HG03045 (cell line): ENCODE data around the gene RPS6KA2.
"Not testable (repeated sequence)": the region's sequence is repeated elsewhere in the genome, so short reads cannot be mapped to it uniquely, and the experiment has no call there.

Source experiments
- ATAC-seq: cut with Tn5 transposase; IDR thresholded peaks from one replicate; pipeline ENCODE4 v1.9.1; 2021; ENCODE audit warnings: mild to moderate bottlenecking, moderate library complexity; ENCODE audit not compliant: unreplicated experiment

Gene RPS6KA2

DNA sequence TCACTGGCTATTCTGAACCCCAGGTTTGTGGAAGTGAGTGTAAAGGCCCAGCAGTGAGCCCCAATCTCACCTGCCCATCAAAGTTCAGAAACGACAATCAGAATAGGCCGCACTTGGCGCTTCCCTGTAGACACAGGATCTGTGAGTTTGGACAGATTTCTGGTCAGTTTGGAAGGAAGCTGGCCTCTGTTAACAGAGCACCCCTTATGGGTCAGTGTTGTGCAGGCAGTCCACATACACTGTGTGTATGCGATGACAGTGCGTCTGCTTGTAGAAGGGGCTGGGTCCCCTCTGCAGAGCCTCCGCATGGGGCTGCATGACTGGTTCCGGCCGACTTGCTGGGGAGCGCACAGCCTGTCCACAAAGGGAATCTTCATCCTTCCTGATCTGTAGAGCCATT is 240.9 kb downstream of the RPS6KA2 start:
- no peak for ATAC-seq

DNA sequence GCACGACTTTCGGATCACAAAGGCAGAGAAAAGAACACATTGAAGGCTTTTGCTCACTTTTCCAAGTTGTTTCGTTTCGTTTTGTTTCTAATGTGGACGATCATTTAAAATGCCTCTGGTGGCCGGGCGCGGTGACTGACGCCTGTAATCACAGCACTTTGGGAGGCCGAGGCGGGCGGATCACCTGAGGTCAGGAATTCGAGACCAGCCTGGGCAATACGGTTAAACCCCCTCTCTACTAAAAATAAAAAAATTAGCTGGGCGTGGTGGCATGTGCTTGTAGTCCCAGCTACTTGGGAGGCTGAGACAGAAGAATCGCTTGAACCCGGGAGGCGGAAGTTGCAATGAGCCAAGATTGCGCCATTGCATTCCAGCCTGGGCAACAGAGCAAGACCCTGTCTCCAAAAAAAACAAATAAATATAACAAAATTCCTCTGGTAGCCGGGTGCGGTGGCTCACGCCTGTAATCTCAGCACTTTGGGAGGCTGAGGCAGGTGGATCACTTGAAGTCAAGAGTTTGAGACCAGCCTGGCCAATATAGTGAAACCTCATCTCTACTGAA is 243.2 kb downstream of the RPS6KA2 start:
- ATAC-seq, result not testable (repeated sequence)

DNA sequence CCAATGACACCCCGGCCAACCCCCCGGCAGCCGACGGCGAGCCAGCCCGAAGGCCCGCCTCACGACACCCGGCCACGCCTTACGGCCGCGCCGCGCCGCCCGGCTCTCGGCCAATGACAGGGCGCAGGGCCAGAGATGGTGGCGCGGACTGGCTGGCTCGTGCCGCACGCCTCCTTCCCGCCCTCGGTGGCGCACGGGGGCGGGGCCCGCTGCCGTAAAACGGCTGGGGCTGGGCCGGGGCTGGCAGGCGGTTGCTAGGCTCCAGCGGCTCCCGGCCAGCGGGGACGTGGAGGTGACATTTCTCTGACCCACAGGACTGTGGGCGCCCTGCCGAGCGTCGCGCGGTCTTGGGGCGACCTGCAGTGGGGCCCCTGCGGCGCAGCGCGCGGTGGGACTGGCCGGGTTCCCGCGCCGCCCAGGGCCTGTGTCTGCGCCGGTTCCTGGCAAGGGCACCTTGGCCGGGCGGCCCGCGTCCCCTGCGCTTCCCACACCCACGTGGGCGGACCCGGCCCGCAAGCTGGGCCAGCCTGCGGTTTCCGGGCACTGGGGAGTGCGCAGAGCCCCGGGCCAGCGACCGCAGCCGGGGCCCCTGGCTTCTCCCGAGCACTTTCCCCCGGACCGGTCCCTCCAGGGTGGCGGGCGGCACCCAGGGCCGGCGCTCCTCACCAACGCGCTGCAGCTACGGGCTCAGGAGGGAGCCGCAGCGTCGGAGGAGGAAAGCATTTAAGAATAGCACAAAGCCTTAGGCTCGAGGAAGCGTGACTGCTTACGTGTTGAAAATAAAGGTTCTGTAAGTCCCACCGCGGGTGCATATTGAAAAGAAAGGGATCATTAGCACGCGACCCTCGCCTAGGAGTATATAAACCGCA is 243.9 kb downstream of the RPS6KA2 start, which contains the start of gene MPC1:
Gene MPC1 (minus strand): TSS at position 8 of the 869 bp plus-strand sequence. CDS start 64 bp downstream, outside the sequence.
- ATAC-seq, result peak; percentile 90

DNA sequence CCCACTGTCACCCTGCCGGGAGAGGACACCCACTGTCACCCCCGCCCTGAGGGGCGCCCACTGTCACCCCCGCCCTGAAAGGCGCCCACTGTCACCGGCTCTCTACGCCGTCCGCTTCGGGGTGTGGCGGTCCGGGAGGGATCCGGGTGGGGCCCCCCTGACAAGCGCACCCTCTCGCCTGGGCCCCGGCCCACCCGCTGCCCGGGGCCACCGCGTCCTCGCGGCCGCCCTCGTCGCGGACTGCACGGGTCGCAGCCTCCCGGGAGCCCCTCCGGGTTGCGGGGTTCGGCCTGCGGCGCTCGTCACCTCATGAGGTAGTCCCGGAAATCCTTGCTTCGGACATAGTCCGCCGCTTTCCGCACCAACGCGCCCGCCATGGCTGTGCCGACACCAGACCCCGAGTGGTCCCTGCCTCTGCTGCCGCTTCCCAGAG is 244.5 kb downstream of the RPS6KA2 start:
- ATAC-seq, result no peak

DNA sequence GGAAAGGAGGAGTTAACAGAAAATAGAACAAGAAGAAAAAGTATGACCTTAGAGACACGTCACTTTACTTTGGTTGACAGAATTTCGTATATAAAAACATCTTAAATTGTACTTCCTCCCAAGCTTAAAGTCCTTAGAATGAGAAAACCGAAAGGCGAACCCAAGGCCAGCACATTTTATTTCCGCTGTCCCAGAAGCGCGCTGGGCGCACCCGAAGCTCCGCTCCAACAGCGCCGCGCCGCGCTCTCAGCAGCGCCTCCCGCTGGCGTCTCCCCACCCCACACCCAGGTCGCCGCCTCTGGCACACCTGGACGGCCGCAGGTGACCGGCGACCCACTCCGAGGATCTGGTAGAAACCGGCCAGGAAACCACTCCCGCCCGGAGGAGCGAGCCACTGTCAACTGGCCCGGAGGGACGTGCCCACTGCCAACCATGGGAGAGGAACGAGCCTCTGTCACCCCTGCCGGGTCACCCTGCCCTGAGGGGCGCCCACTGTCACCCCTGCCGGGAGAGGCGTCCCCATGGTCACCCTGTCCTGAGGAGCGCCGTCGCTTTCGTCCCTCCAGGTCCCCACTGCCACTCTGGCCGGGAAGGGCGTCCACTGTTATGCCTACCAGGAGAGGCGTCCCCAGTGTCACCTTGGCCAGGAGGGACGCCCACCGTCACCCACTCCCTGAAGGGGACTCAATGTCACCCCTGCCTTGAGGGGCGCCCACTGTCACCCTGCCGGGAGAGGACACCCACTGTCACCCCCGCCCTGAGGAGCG is 245.1 kb downstream of the RPS6KA2 start:
- ATAC-seq, result peak; percentile 53

DNA sequence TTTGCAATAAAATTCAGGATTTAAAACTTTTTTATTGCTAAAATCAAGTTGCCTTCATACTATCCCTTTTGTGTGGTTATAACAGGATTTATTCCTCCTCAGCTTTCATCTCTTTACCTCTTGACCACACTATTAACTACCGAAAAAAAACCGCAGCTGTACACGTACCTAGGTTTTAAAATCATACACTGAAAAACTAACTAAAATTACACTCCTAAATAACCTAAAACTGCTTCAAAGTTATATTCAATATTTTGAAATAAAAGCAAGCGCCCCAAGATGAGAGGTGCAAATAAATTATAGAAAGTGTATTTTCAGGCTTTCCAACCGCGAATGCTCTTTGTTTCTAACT is 245.7 kb downstream of the RPS6KA2 start:
- no peak for ATAC-seq

DNA sequence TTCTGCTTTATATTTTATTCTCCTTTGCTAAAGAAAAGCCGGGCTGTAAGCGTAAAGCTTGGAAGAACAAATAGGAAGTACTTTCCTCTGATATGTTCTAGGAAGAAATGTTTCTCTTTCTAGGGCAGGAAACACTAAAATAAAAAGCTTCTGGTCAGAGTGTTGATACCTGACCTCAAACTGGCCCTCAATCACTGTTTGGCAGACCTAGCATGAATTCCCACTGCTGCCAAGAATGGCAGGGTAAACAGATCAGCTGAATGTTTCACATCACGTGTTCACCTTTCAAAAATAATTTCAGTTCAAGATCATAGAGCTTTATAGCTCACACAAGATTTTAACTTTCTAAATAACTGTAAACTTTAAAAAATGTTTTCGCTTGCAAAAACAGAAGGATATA is 247.3 kb downstream of the RPS6KA2 start:
- no peak for ATAC-seq

DNA sequence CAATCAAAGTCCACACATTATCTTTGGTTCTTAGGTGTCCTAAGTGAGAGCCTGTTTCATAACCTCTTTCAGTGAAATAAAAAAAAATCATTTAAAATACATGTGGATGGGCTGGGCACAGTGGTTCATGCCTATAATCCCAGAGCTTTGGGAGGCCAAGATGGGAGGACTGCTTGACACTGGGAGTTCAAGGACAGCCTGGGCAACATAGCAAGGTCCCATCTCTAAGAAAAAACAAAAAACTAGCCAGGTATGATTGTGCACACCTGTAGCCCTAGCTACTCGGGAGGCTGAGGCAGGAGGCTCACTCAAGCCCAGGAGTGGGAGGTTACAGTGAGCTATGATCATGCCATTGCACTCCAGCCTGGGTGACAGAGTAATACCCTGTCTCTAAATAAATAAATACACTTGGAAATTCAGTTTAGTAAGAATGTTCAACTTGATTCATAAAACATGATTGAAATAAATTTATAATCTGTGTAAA is 247.9 kb downstream of the RPS6KA2 start:
- no peak for ATAC-seq

DNA sequence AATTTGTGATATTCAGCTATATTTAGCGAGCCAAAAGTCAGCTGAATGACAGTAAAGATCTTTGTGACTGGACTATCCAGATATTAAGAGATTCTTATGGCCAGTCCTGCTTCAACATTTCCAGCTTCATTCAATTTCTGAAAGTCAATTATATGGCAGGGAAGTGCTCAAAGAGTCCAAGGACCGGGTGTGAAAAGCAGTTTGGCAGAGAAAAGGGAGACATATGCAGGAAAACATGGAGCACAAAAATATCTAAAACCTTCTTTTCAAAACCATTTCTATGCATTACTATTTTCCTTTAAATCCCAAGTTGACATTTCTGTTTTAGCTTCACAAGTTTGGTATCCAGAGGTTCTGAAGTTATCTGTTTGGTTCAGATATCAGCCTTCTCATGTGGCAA is 249.3 kb downstream of the RPS6KA2 start:
- ATAC-seq, result no peak

DNA sequence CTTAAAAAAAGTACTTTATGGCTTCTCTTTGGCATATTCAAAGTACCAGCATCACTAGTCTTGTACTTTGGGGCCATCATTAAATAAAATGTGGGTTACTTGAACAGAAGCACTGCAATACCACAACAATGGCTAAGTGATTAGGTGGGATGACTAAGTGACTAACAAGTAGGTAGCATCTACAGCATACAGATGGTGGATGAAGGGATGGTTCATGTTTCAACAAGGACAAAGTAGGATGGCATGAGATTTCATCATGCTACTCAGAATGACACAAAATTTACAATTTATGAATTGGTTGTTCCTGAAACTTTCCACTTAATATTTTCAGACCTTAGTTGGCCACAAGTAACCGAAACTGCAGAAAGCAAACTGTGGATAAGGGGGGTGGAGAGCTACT is 252.0 kb downstream of the RPS6KA2 start:
- ATAC-seq, result no peak

DNA sequence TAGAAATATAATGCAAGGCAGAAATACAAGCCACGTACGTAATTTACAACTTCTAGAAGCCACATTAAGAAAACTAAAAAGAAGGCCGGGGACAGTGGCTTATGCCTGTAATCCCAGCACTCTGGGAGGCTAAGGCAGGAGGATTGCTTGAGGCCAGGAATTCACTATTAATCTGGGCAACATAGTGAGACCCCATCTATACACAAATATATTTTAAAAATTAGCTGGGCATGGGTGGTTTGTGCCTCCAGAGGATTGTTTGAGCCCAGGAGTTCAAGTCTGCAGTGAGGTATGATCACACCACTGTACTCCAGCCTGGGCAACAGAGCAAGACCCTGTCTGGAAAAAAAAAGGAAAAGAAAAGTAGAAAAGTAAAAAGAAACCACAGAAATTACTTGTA is 256.6 kb downstream of the RPS6KA2 start:
- ATAC-seq, result no peak

DNA sequence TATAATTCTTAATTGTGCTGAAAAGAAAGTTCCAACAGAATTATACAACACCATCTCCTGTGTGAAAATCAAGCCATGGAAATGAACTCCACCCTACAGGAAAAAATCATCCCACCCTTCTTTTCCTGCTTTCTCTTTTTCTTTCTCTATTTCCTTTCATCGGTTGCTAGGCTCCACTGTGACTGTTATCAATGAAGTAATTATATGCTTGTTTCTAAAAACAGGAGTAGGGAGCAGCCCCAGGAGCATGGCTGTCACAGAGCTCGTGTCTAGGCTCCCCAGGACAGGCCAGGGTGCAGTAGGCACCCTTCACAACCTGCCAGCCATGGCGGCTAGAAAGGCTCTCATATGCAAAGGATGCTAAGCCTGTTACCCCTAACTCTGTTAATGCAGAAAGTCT is 257.3 kb downstream of the RPS6KA2 start:
- ATAC-seq, result no peak

DNA sequence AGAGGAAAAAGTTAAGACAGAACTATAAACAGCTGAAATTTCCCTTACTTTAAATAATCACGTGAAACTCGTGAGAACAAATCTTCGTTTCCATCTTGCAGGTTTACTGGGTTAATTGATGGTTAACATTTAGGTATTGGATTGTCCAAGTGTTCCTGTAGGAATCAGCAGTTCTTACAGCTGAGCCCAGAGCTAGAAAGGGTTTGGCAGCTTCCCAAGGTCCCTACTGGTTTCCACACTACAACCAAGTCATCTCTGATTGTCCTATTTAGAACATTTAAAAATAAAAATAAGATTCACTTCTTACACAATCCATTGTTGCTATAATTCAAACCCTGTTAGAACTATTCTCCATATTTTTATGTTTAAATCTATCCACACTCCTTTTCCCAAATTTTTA is 260.1 kb downstream of the RPS6KA2 start:
- ATAC-seq, result no peak

DNA sequence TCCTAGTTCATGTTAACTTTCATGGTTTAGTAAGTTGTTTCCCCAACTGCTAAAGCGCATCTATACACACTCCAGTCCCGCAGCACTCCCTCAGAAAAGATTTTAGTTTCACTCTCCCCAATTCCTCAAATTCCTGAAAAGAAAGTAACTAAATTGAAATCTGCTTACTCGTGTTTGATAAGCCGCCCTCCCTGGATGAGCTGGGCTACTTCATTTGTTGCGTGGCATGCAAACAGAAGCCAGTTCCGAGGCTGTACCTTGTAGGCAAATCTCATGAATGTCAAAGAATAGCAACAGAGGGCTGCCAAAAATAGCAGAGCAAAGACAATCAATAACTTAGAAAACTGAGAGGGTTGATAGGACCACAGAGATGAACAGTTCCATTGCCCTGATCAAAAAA is 261.2 kb downstream of the RPS6KA2 start:
- no peak for ATAC-seq

DNA sequence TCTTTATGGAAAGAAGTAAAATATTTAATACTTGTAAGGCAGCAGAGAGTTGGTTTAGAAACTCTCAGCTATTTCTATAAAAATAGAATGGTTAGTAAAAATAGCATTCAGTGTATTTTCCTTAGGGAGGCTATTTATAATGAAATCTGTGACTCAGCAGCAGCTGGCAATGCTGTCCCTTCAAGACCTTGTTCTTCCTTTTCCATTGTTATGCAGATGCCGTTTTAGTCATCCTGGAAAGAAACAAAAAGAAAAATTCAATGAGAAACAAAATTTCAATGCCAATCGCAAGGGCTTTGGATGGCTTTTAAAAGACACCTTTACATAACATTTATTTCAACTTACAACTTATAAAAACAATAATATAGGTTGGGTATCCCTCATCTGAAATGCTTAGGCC is 261.8 kb downstream of the RPS6KA2 start:
- no peak for ATAC-seq

DNA sequence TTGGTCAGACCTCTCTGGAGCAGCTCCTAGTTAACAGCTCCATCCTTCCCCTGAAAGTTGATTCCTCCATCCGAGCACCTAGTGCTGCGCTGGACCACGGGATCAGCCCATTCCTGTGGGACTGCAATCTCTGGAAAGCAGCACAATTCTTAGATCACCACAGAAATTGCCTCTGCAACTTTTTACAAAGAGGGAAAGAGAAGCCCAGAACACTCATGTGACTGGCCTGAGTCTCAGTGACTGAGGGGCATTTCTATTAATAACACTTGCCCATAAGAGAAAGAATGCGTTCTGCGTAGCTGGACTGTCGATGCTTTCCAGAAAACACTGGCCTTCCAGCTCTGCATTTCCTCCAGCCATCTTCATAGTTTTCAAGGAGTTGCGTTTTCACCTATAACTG is 262.6 kb downstream of the RPS6KA2 start:
- ATAC-seq, result no peak

DNA sequence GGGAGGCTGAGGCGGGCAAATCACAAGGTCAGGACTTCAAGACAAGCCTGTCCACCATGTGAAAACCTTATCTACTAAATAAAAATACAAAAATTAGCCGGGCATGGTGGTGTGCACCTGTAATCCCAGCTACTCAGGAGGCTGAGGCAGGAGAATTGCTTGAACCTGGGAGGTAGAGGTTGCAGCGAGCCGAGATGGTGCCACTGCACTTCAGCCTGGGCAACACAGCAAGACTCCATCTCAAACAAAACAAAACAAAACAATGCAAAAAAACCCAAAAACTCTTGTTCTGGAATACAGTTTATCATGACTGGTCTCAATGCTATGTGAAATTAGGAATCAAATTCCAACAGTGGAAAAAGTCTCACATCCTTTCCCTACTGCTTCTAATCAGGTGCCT is 264.6 kb downstream of the RPS6KA2 start:
- not testable (repeated sequence) for ATAC-seq

DNA sequence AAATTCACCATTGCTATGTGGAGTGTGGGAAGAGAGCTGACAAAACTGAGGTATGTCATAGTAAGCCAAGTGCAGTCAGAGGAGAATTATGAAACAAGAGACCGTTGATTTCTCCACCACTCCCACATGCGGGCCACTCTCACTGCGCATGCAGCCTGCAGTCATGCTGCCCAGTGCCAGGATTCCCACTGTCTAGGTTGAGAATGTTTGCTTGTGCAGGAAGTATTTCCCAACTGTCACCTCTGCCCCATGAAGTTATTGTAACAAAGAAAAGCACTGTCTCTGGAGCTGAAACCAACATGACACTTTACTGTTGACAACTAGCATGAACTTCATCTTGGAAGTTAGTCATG is 266.0 kb downstream of the RPS6KA2 start:
- no peak for ATAC-seq

DNA sequence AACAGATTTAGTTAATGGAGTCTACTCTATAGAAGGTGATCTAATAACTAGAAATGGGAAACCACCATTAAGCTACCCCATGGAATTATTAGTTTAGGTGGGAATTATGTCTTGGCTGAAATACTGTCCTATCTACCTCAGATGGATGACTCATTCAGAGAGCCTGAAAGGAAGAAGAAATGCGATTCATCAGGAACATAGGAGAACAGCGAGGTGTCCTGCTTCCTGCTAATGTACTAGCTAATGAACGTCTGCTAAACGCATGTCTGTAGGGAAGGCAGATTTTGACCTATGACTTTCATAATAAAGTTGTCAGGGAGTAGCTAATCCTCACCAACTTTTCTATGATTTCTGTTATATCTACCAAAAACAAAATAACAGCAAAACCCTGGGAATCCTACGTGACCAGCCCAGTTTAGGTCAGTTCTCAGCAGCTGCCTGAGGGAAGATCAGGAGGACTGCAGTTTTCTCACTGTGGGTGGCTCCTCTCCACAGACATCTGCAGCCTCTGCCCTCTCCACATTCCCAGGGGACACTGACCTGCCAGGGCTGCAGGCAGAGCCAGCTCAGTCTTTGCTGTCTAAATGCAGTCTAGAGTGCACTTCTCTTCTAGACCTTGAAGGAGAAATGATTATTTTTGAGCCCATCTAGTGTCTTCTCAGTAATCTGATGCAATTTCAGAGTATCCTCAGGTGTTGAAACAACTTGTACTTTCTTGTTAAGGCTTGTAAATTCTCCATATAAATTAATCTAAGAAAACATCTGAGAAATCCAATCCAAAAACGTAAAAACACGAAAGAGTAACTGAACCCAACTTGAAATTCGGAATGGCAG is 266.6 kb downstream of the RPS6KA2 start:
- ATAC-seq, result no peak
